ENCODE measurements around the gene TCF7L1. TPM values are rescaled to one million over a fixed set of nuclear protein-coding genes. Genes with fewer than 3 reads are reported as not detected.
A peak's percentile ranks its signal among the peaks of the same experiment; 100 is the strongest.

TCF7L1 gene
- total and polyA plus RNA-seq, 2 of the 13 experiments (the other 11 are each of a cell fraction or from before 2014, with no cell fraction given) = 0.04 to 0.15 TPM

DNA sequence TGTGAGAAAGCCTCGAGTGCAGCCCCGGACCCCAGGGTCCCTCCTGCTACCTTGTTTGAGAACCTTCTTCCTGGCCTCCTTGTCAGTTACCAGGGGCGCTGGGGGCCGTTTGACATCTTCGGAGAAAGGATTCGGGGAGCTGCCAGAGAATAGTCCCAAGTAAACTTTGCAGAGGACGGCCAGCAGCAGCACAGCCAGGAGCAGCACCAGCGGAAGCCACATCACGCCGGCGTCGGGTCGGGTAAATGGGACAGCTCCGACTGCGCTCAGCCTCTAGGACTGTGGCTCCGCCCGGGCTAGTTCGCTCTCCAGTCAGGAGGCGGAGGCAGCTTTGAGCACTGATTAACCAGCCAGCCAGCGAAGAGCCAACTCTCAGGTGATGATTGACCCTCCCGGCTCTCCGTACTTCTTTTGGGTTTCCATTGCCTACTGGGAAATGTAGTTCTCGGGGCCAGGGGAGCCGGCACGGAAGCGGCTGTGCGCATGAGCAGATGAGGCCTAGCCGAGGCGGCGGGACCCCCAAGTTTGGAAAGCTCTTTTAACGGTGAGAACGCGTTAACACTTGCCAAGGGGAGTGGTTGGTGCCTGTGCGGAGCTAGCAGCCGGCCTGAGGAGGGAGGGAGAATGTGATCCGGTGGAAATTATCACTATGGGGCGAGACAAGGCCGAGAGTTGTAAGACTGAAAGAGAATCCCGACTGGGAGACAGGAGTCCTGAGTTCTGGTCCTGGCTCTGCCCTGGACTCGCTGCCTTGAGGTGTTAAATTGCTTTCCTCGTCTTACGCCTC, 221.3 kb downstream of the TCF7L1 start, which contains the start of the genes ELMOD3 and RETSAT (continued):
- TF ChIP-seq, protein P1, sequence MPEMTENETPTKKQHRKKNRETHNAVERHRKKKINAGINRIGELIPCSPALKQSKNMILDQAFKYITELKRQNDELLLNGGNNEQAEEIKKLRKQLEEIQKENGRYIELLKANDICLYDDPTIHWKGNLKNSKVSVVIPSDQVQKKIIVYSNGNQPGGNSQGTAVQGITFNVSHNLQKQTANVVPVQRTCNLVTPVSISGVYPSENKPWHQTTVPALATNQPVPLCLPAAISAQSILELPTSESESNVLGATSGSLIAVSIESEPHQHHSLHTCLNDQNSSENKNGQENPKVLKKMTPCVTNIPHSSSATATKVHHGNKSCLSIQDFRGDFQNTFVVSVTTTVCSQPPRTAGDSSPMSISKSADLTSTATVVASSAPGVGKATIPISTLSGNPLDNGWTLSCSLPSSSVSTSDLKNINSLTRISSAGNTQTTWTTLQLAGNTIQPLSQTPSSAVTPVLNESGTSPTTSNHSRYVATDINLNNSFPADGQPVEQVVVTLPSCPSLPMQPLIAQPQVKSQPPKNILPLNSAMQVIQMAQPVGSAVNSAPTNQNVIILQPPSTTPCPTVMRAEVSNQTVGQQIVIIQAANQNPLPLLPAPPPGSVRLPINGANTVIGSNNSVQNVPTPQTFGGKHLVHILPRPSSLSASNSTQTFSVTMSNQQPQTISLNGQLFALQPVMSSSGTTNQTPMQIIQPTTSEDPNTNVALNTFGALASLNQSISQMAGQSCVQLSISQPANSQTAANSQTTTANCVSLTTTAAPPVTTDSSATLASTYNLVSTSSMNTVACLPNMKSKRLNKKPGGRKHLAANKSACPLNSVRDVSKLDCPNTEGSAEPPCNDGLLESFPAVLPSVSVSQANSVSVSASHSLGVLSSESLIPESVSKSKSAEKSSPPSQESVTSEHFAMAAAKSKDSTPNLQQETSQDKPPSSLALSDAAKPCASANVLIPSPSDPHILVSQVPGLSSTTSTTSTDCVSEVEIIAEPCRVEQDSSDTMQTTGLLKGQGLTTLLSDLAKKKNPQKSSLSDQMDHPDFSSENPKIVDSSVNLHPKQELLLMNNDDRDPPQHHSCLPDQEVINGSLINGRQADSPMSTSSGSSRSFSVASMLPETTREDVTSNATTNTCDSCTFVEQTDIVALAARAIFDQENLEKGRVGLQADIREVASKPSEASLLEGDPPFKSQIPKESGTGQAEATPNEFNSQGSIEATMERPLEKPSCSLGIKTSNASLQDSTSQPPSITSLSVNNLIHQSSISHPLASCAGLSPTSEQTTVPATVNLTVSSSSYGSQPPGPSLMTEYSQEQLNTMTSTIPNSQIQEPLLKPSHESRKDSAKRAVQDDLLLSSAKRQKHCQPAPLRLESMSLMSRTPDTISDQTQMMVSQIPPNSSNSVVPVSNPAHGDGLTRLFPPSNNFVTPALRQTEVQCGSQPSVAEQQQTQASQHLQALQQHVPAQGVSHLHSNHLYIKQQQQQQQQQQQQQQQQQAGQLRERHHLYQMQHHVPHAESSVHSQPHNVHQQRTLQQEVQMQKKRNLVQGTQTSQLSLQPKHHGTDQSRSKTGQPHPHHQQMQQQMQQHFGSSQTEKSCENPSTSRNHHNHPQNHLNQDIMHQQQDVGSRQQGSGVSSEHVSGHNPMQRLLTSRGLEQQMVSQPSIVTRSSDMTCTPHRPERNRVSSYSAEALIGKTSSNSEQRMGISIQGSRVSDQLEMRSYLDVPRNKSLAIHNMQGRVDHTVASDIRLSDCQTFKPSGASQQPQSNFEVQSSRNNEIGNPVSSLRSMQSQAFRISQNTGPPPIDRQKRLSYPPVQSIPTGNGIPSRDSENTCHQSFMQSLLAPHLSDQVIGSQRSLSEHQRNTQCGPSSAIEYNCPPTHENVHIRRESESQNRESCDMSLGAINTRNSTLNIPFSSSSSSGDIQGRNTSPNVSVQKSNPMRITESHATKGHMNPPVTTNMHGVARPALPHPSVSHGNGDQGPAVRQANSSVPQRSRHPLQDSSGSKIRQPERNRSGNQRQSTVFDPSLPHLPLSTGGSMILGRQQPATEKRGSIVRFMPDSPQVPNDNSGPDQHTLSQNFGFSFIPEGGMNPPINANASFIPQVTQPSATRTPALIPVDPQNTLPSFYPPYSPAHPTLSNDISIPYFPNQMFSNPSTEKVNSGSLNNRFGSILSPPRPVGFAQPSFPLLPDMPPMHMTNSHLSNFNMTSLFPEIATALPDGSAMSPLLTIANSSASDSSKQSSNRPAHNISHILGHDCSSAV (CRISPR knock-in tag; IDR thresholded peaks at IDR 0.05; ENCODE audit: borderline replicate concordance) = peak; percentile 67; the same call in 1 of the 2 replicates
- TF ChIP-seq ZNF503 (CRISPR knock-in tag; IDR thresholded peaks at IDR 0.05) = peak; percentile 53
- TF ChIP-seq ZNF44 (CRISPR knock-in tag; IDR thresholded peaks at IDR 0.05) = peak; percentile 35; the same call in 1 of the 2 replicates
- TF ChIP-seq CHD4 (IDR thresholded peaks at IDR 0.05; ENCODE audit: borderline replicate concordance, low read length) = no peak
- TF ChIP-seq, protein P2, sequence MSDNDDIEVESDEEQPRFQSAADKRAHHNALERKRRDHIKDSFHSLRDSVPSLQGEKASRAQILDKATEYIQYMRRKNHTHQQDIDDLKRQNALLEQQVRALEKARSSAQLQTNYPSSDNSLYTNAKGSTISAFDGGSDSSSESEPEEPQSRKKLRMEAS (IDR thresholded peaks at IDR 0.05) = peak; percentile 64
- TF ChIP-seq NFIB (CRISPR knock-in tag; IDR thresholded peaks at IDR 0.05; ENCODE audit: borderline replicate concordance) = no peak
- no peak for TF ChIP-seq ZNF260 (CRISPR knock-in tag; IDR thresholded peaks at IDR 0.05; ENCODE audit: borderline replicate concordance, low read depth)
- 0 out of 2 replicates have a peak, but pooled peaks have one; percentile 52 for TF ChIP-seq ZNF639 (CRISPR knock-in tag; conservative IDR thresholded peaks at IDR 0.05)
- TF ChIP-seq CCDC6 (CRISPR knock-in tag; IDR thresholded peaks at IDR 0.05) = no peak
- TF ChIP-seq, protein P3, sequence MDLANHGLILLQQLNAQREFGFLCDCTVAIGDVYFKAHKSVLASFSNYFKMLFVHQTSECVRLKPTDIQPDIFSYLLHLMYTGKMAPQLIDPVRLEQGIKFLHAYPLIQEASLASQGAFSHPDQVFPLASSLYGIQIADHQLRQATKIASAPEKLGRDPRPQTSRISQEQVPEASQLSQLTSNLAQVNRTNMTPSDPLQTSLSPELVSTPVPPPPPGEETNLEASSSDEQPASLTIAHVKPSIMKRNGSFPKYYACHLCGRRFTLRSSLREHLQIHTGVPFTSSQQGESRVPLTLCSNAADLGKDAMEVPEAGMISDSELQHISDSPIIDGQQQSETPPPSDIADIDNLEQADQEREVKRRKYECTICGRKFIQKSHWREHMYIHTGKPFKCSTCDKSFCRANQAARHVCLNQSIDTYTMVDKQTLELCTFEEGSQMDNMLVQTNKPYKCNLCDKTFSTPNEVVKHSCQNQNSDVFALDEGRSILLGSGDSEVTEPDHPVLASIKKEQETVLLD (CRISPR knock-in tag; IDR thresholded peaks at IDR 0.05; ENCODE audit: low read depth) = peak; percentile 24; the same call in 1 of the 2 replicates

Measured in HepG2 (cell line).